HepG2 (cell line): Measurements from ENCODE around the gene HSPB6. TPM values are rescaled to one million over a fixed set of nuclear protein-coding genes. Genes with fewer than 3 reads are reported as not detected.

Source experiments
- ATAC-seq: fragments of 200-7000 bp; cut with Tn5 transposase; 3 replicates; pipeline ENCODE4 v1.9.1; 2020; ENCODE audit warnings: mild to moderate bottlenecking, moderate library complexity
- BruUV-seq: library from RNA; stranded (reverse); fragments of 400-500 nt; replicated peaks from 2 replicates; lab custom pipeline; 2021; lab: Mats Ljungman, UMichigan
- CTCF ChIA-PET: fragments of 300-600 bp; formaldehyde crosslinking; extraction: SDS; loops from one replicate; lab custom pipeline; 2021; ENCODE audit warnings: low total read pairs, inconsistent platforms, low intra/inter-chr PET ratio; lab: Yijun Ruan, JAX
- POLR2A ChIA-PET: fragments of 350-600 bp; sonication (Branson Sonifier 250); formaldehyde crosslinking; loops from one replicate; lab custom pipeline; 2020; ENCODE audit warnings: antibody characterized with exemption, inconsistent platforms; lab: Yijun Ruan, JAX
- DNase-seq: peaks from one replicate; pipeline ENCODE4 v3.0.0-alpha.2; 2015; ENCODE audit warnings: low spot score
- FAIRE-seq: peaks from 3 replicates; lab custom pipeline; 2011; peaks lifted over from hg19 to GRCh38; lab: Jason Lieb, UNC
- H2AFZ ChIP-seq: one replicate; pipeline ENCODE4 v1.6.1; 2011; ENCODE audit warnings: low read length, inconsistent platforms
- H3K27ac ChIP-seq: fragments of 300-600 bp; 3 replicates; pipeline ENCODE4 v1.8.0; 2011; ENCODE audit warnings: mixed run types, mild to moderate bottlenecking, mixed read lengths, low read length, inconsistent platforms; ENCODE audit not compliant: insufficient read depth; ENCODE audit errors: extremely low read length
- H3K27me3 ChIP-seq, 2 experiments: fragments of 200-600 bp in 1 of 2; 2 replicates in 1 of 2; 3 replicates in 1 of 2; pipeline versions ENCODE4 v1.6.0 to v1.8.0; 2011; ENCODE audit warnings: low read length in 2 of 2, mild to moderate bottlenecking in 2 of 2, moderate library complexity in 2 of 2, inconsistent platforms in 1 of 2; ENCODE audit not compliant: insufficient read depth in 2 of 2, control insufficient read depth in 1 of 2
- H3K36me3 ChIP-seq, 2 experiments: fragments of 200-600 bp in 1 of 2; replicated peaks in 1 of 2; 2 replicates in 1 of 2; 3 replicates in 1 of 2; pipeline versions ENCODE4 v1.5.1 to v1.8.0; 2011; ENCODE audit warnings: low read length in 2 of 2, inconsistent platforms in 1 of 2; ENCODE audit not compliant: insufficient read depth in 2 of 2, control insufficient read depth in 1 of 2
- H3K4me1 ChIP-seq: 2 replicates; pipeline ENCODE4 v1.5.1; 2012; ENCODE audit warnings: low read length, inconsistent platforms; ENCODE audit not compliant: insufficient read depth
- H3K4me2 ChIP-seq: 2 replicates; pipeline ENCODE4 v1.6.0; 2011; ENCODE audit warnings: low read depth, low read length, inconsistent platforms
- H3K4me3 ChIP-seq, 3 experiments: fragments of 200-600 bp in 1 of 3; sonication (generic), shearing (Covaris generic) in 1 of 3; replicated peaks in 1 of 3; 2 replicates each; pipeline ENCODE4 v1.5.1; 2011 to 2016; ENCODE audit warnings: low read length in 3 of 3, inconsistent platforms in 2 of 3, low read depth in 2 of 3, mild to moderate bottlenecking in 2 of 3, control low read depth in 1 of 3, mixed read lengths in 1 of 3; ENCODE audit not compliant: insufficient read depth in 1 of 3
- H3K79me2 ChIP-seq: one replicate; pipeline ENCODE4 v1.6.1; 2011; ENCODE audit warnings: low read length, inconsistent platforms; ENCODE audit not compliant: insufficient read depth
- H3K9ac ChIP-seq: 2 replicates; pipeline ENCODE4 v1.6.0; 2011; ENCODE audit warnings: mild to moderate bottlenecking, low read depth, low read length, inconsistent platforms; ENCODE audit not compliant: insufficient read depth
- H3K9me3 ChIP-seq: 2 replicates; pipeline ENCODE4 v1.5.1; 2012; ENCODE audit warnings: mild to moderate bottlenecking, low read length
- H4K20me1 ChIP-seq: 2 replicates; pipeline ENCODE4 v1.6.0; 2011; ENCODE audit warnings: inconsistent platforms, mild to moderate bottlenecking, low read length, moderate library complexity; ENCODE audit not compliant: insufficient read depth
- CEBPG ChIP-seq: IDR thresholded peaks from 2 replicates; pipeline ENCODE4 v1.6.1; 2016
- ESRRA ChIP-seq: sonication (generic); formaldehyde crosslinking; IDR thresholded peaks from 2 replicates; pipeline ENCODE4 v1.5.1; 2020; ENCODE audit warnings: mild to moderate bottlenecking, low read depth, missing genetic modification reagents
- HOXA9 ChIP-seq: sonication (generic); formaldehyde crosslinking; IDR thresholded peaks from 2 replicates; pipeline ENCODE4 v1.8.1; 2022; ENCODE audit warnings: missing genetic modification reagents, mild to moderate bottlenecking, moderate library complexity, borderline replicate concordance
- ISL2 ChIP-seq: sonication (generic); formaldehyde crosslinking; IDR thresholded peaks from 2 replicates; pipeline ENCODE4 v1.5.0; 2020; ENCODE audit warnings: missing genetic modification reagents
- ZBTB20 ChIP-seq: sonication (generic); formaldehyde crosslinking; IDR thresholded peaks from 2 replicates; pipeline ENCODE4 v1.8.1; 2023; ENCODE audit warnings: missing genetic modification reagents, low read depth, mild to moderate bottlenecking, borderline replicate concordance
- ZNF251 ChIP-seq: sonication (generic); formaldehyde crosslinking; IDR thresholded peaks from 2 replicates; pipeline ENCODE4 v1.9.0; 2021; ENCODE audit warnings: mild to moderate bottlenecking, missing genetic modification reagents
- ZNF552 ChIP-seq: sonication (generic); formaldehyde crosslinking; IDR thresholded peaks from 2 replicates; pipeline ENCODE4 v1.9.0; 2022; ENCODE audit warnings: missing genetic modification reagents, mild to moderate bottlenecking, borderline replicate concordance
- ZNF629 ChIP-seq: sonication (generic); formaldehyde crosslinking; conservative IDR thresholded peaks from 2 replicates; pipeline ENCODE4 v1.5.0; 2020; ENCODE audit warnings: missing genetic modification reagents
- WGBS: methylation state at CpG from one replicate; pipeline ENCODE4 v1.1.6; 2017; ENCODE audit warnings: low lambda C conversion rate; 5-methylcytosine and 5-hydroxymethylcytosine counted together
- in situ Hi-C: cut with HindIII; loops from 2 replicates; pipeline ENCODE4 v1.10.0; 2017; ENCODE audit warnings: low pct_unique_long_range_greater_than_20kb; ENCODE audit not compliant: extremely low pct_ligation_motif_present
- intact Hi-C: fragments of 100-400 bp; cut with micrococcal nuclease; formaldehyde crosslinking; loops from one replicate; pipeline ENCODE4 v1.10.0; 2022; ENCODE audit not compliant: unreplicated experiment
- polyA plus RNA-seq, 8 experiments: library from polyadenylated mRNA; depleted of rRNA in 3 of 8; stranded (reverse) in 7 of 8; unstranded in 1 of 8; fragments of >200 nt; fragmentation: Illumina TruSeq in 4 of 8; extraction: Trizol in 4 of 8; gene quantifications; 2 replicates each; pipeline versions ENCODE4 v1.2.1 to v1.2.3, GENCODE V29; 2011 to 2016; ENCODE audit warnings: low read depth in 4 of 8, missing spikeins in 1 of 8, mixed read lengths in 1 of 8; ENCODE audit not compliant: insufficient read depth in 1 of 8
- total RNA-seq, 5 experiments: library from RNA; depleted of rRNA; stranded (reverse); fragments of >200 nt; fragmentation: Illumina TruSeq; extraction: Trizol; gene quantifications; 2 replicates each; pipeline ENCODE4 v1.2.3, GENCODE V29; 2016; ENCODE audit warnings: low read depth in 1 of 5
- TF ChIP-seq, protein P1 (sequence below): sonication (generic); formaldehyde crosslinking; IDR thresholded peaks from 2 replicates; pipeline ENCODE4 v1.4.0; 2020; ENCODE audit warnings: missing genetic modification reagents
- TF ChIP-seq, protein P2 (sequence below): sonication (generic); formaldehyde crosslinking; IDR thresholded peaks from 2 replicates; pipeline ENCODE4 v1.4.0; 2020; ENCODE audit warnings: missing genetic modification reagents, borderline replicate concordance

The HSPB6 gene
- total and polyA plus RNA-seq, 2 of the 13 experiments (the other 11 are each of a cell fraction or from before 2014, with no cell fraction given): 0.18 TPM; not detected in 1

DNA sequence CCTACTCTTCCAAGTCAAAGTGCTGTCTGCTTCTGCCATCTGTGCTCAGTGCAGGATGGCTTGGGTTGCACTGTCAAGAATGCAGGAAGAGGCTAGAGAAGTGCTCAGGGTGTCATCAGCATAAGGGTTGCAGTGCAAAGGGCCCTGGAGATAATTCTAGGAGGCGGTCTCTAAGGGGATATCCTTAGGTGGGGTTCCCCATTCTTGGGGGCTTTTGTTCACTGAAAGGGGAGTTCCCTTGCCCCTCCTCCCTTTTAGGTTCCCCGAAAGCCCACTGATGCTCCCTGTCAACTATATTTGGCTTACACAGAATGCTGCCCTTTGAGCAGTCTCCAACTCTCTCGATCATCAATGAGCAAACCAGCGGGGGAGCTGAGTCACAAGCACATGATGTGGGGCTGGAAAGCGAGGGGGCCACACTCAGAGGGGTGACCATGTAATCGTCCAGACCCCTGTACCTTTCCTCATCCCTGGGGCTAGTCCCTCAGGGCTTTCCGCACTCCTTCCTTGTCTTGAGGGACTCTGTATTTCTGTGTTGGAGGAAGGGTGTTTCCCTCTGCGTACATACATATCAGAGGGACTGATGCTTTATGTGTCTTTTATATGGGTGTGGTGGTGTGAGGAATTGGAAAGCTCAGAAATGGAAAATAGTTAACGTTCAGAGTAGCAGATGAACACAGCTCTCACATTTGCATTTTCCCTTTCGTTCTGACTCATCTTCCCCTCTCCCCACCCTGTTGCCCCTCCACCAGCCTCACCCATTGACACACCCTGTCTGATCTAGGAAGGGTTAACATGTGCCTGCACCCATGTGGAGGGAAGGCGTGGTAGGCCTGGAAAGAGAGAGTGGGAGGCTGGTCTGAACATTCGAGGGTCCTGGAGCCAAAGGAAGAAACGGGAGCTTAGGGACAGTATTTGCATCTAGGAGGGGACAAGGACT lies 45.8 kb downstream of the HSPB6 start:
- H3K4me1 ChIP-seq: peaks cover 21% of the 10 kb centered on the region
- BruUV-seq: no TSS peak
- no peaks in the 10 kb centered on the region for H3K79me2 ChIP-seq
- CTCF ChIA-PET: no interaction called here
- no peak overlapping the region for H3K9ac ChIP-seq
- H3K27ac ChIP-seq: no peak overlapping the region
- in situ Hi-C loops: no loop called here
- no peaks in the 10 kb centered on the region; a peak in 1 of 5 replicates for H3K27me3 ChIP-seq
- ATAC-seq: no peak
- H3K4me2 ChIP-seq: no peak overlapping the region
- no peak overlapping the region for H3K4me3 ChIP-seq
- WGBS: 43% methylated on average over 12 of the region's 13 CpGs
- H2AFZ ChIP-seq: no peak overlapping the region
- FAIRE-seq: no peak
- no peaks in the 10 kb centered on the region for H3K9me3 ChIP-seq
- H3K36me3 ChIP-seq: no peaks in the 10 kb centered on the region
- no peaks in the 10 kb centered on the region for H4K20me1 ChIP-seq
- DNase-seq: no peak
- no peak for TF ChIP-seq ESRRA (CRISPR knock-in tag)
- no peak for TF ChIP-seq ZNF629
- TF ChIP-seq ZBTB20 (CRISPR knock-in tag): no peak
- TF ChIP-seq ISL2 (CRISPR knock-in tag): no peak
- TF ChIP-seq HOXA9 (CRISPR knock-in tag): no peak
- TF ChIP-seq ZNF552 (CRISPR knock-in tag): no peak
- TF ChIP-seq ZNF251 (CRISPR knock-in tag): no peak
- intact Hi-C loops: no loop called here
- POLR2A ChIA-PET: interaction anchor here (5.0 kb wide), 1 partner anchor 8 kb away, joined by 23 read pairs; no protein-coding TSS in a partner anchor

DNA sequence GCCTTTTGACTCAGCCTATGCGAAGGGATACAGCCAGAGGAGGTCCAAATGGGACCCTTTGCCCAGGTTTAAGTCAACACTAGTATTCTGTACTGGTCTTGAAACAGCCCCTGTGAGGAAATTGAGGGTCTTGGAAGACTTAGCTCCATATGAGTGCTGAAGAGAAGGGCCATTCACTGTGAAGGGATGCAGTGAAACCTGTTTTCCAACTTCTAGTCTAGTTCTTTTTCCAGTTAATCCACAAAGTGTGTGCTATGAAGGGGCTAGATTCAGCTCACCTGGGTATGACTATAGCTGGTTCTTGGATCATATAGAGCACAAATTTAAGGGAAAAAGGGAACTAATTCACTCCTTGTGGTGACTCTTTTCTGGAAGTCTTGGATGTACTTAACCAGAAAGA lies 48.4 kb downstream of the HSPB6 start:
- H2AFZ ChIP-seq: no peak overlapping the region
- H4K20me1 ChIP-seq: no peaks in the 10 kb centered on the region
- no peak overlapping the region for H3K9ac ChIP-seq
- no peak overlapping the region for H3K27ac ChIP-seq
- no peaks in the 10 kb centered on the region for H3K79me2 ChIP-seq
- H3K36me3 ChIP-seq: no peaks in the 10 kb centered on the region
- BruUV-seq: no TSS peak
- DNase-seq (no peak), FAIRE-seq (no peak), ATAC-seq (no peak)
- no peaks in the 10 kb centered on the region; a peak in 1 of 5 replicates for H3K27me3 ChIP-seq
- intact Hi-C loops (no loop called here), in situ Hi-C loops (no loop called here)
- H3K4me1 ChIP-seq: 0 out of 2 replicates have a peak, but pooled peaks cover under 1% of the 10 kb centered on the region
- POLR2A ChIA-PET: no interaction called here
- no peak overlapping the region for H3K4me3 ChIP-seq
- CTCF ChIA-PET: interaction anchor here (1.1 kb wide), 1 partner anchor 153 kb away, joined by 3 read pairs; no protein-coding TSS in a partner anchor
- no peak overlapping the region for H3K4me2 ChIP-seq
- 67% methylated on average over 1 of the region's 1 CpG for WGBS
- H3K9me3 ChIP-seq: no peaks in the 10 kb centered on the region
- TF ChIP-seq, protein P1, sequence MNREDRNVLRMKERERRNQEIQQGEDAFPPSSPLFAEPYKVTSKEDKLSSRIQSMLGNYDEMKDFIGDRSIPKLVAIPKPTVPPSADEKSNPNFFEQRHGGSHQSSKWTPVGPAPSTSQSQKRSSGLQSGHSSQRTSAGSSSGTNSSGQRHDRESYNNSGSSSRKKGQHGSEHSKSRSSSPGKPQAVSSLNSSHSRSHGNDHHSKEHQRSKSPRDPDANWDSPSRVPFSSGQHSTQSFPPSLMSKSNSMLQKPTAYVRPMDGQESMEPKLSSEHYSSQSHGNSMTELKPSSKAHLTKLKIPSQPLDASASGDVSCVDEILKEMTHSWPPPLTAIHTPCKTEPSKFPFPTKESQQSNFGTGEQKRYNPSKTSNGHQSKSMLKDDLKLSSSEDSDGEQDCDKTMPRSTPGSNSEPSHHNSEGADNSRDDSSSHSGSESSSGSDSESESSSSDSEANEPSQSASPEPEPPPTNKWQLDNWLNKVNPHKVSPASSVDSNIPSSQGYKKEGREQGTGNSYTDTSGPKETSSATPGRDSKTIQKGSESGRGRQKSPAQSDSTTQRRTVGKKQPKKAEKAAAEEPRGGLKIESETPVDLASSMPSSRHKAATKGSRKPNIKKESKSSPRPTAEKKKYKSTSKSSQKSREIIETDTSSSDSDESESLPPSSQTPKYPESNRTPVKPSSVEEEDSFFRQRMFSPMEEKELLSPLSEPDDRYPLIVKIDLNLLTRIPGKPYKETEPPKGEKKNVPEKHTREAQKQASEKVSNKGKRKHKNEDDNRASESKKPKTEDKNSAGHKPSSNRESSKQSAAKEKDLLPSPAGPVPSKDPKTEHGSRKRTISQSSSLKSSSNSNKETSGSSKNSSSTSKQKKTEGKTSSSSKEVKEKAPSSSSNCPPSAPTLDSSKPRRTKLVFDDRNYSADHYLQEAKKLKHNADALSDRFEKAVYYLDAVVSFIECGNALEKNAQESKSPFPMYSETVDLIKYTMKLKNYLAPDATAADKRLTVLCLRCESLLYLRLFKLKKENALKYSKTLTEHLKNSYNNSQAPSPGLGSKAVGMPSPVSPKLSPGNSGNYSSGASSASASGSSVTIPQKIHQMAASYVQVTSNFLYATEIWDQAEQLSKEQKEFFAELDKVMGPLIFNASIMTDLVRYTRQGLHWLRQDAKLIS: no peak
- TF ChIP-seq CEBPG (CRISPR knock-in tag): no peak
- TF ChIP-seq, protein P2, sequence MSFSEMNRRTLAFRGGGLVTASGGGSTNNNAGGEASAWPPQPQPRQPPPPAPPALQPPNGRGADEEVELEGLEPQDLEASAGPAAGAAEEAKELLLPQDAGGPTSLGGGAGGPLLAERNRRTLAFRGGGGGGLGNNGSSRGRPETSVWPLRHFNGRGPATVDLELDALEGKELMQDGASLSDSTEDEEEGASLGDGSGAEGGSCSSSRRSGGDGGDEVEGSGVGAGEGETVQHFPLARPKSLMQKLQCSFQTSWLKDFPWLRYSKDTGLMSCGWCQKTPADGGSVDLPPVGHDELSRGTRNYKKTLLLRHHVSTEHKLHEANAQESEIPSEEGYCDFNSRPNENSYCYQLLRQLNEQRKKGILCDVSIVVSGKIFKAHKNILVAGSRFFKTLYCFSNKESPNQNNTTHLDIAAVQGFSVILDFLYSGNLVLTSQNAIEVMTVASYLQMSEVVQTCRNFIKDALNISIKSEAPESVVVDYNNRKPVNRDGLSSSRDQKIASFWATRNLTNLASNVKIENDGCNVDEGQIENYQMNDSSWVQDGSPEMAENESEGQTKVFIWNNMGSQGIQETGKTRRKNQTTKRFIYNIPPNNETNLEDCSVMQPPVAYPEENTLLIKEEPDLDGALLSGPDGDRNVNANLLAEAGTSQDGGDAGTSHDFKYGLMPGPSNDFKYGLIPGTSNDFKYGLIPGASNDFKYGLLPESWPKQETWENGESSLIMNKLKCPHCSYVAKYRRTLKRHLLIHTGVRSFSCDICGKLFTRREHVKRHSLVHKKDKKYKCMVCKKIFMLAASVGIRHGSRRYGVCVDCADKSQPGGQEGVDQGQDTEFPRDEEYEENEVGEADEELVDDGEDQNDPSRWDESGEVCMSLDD (CRISPR knock-in tag): no peak
